NCI-H1417 (cell line): ENCODE data around the gene ITGAD.
A peak's percentile ranks its signal among the peaks of the same experiment; 100 is the strongest.

ENCODE experiments used
- DNase-seq, 3 experiments: peaks; one replicate each; lab custom pipeline; 2025; lab: John Stamatoyannopoulos, UW

Gene ITGAD

GRCh38 chr16:31365131-31365865 is 27.8 kb upstream of the ITGAD start:
- DNase-seq: no peak

- DNase-seq: no peak
Observed at GRCh38 chr16:31367853-31368252, 25.3 kb upstream of the ITGAD start.

- no peak for DNase-seq
Observed at GRCh38 chr16:31371008-31371407, 22.1 kb upstream of the ITGAD start.

GRCh38 chr16:31371619-31372484 is 21.3 kb upstream of the ITGAD start:
- no peak for DNase-seq

GRCh38 chr16:31373235-31373634 is 19.9 kb upstream of the ITGAD start:
- no peak for DNase-seq

GRCh38 chr16:31375231-31375630 is 17.9 kb upstream of the ITGAD start:
- DNase-seq: no peak

GRCh38 chr16:31376705-31377104 is 16.4 kb upstream of the ITGAD start:
- DNase-seq: no peak

- DNase-seq: no peak
Observed at GRCh38 chr16:31377210-31377903, 15.8 kb upstream of the ITGAD start.

- DNase-seq: no peak
Observed at GRCh38 chr16:31380201-31380600, 12.9 kb upstream of the ITGAD start.

GRCh38 chr16:31382485-31383161 is 10.5 kb upstream of the ITGAD start:
- DNase-seq: peak in 2 of 3 experiments; percentile 1 to 17

- DNase-seq: no peak
Observed at GRCh38 chr16:31385680-31386079, 7.5 kb upstream of the ITGAD start.

GRCh38 chr16:31386157-31386984 is 6.8 kb upstream of the ITGAD start:
- DNase-seq: peak in 1 of 3 experiments; percentile 13

- DNase-seq: no peak
Observed at GRCh38 chr16:31388535-31388934, 4.6 kb upstream of the ITGAD start.

GRCh38 chr16:31390504-31391041 is 2.6 kb upstream of the ITGAD start:
- no peak for DNase-seq

GRCh38 chr16:31395647-31396046 is 2.5 kb downstream of the ITGAD start:
- no peak for DNase-seq

- DNase-seq: no peak
Observed at GRCh38 chr16:31397096-31397660, 4.0 kb downstream of the ITGAD start.

GRCh38 chr16:31397701-31398100 is 4.6 kb downstream of the ITGAD start:
- no peak for DNase-seq

GRCh38 chr16:31400191-31400590 is 7.1 kb downstream of the ITGAD start:
- DNase-seq: no peak

- no peak for DNase-seq
Observed at GRCh38 chr16:31401436-31401835, 8.3 kb downstream of the ITGAD start.

- no peak for DNase-seq
Observed at GRCh38 chr16:31402687-31403086, 9.6 kb downstream of the ITGAD start.
